ENCODE measurements around the gene NRCAM.

Gene NRCAM

GRCh38 chr7:108114117-108114841 is 342.0 kb downstream of the NRCAM start:
- no peak for DNase-seq

- no peak for DNase-seq
Measured at GRCh38 chr7:108112683-108113082, 343.6 kb downstream of the NRCAM start.

- no peak for DNase-seq
Measured at GRCh38 chr7:108109221-108109908, 346.9 kb downstream of the NRCAM start.

DNA sequence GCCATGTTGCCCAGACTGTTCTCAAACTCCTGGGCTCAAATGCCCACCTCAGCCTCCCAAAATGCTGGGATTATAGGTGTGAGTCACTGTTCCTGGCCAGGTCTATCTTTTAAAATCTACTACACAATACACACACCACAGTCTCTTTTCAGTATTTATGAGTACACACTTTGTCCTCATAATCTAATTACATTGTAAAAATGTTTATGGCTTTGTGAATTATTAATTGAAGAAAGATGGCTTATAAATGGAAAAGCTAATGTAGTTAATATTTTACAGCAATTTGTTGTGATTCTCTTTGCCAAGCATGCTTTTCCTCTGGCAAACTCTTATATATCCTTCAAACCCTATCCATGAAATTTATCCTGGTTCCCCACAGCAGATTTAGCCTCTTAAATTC is 348.1 kb downstream of the NRCAM start:
- no peak for DNase-seq

GRCh38 chr7:108104324-108104723 is 351.9 kb downstream of the NRCAM start:
- no peak for DNase-seq

GRCh38 chr7:108103558-108104298 is 352.5 kb downstream of the NRCAM start:
- DNase-seq: no peak

DNA sequence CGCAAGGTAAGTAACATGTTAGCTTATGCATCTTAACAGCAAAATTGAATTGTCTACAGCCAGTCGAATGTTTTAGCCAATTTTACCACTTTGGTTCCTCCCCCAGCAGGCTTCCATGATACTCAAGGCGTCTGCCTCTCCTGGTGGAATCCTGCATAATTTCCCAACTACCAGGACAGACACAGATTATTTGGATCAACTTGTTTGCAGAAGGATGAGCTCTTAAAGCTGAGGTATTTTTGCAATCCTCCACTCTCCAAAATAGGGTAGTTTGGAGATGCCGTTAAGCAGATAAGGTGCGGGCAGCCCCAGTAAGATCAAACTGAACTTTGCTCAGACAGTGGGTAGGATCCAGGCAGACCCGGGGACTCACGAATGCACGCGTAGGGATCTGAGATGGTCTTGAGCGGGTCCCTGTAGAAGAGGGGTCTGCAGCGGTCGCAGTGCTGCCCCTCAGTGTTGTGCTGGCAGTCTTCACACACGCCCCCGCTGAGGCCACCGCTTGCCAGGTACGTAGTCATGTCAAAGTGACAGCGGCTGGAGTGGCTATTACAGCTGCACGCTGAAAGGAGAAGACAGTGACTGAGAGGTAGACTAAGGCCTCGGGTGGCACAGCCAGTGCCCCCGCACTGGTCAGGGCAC is 353.4 kb downstream of the NRCAM start:
- DNase-seq: no peak

DNA sequence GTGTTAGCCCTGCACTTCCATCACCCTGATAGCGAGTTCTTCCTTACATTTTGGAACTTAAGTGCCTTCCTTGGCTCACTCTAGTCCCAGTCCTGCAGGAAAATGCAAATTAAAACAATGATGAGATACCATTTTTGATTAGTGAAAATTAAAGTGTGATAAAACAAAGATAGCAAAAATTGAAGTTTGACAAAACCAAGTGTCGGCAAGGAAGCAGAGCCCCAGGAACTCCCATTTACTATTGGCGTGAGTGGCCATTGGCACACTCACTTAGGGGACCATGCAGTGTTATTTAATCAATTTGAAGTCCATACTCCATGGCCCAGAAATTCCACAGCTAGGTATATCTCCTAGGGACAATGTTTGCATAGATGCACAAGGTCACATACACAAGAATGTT is 354.5 kb downstream of the NRCAM start:
- DNase-seq: no peak

- DNase-seq: no peak
Measured at GRCh38 chr7:108099713-108100112, 356.5 kb downstream of the NRCAM start.

GRCh38 chr7:108097703-108098102 is 358.5 kb downstream of the NRCAM start:
- no peak for DNase-seq

All from NCI-H2227 treated with DMSO at 0.1 percent for 48 hours (cell line).